Lower leg skin (tissue), 3 donors: Measurements from ENCODE around the gene SFXN1.

Experiments
- CTCF ChIP-seq, 3 donors: fragments of 450-650 bp; IDR thresholded peaks; one replicate each; pipeline ENCODE4 v1.5.1; 2016; ENCODE audit warnings: antibody characterized with exemption in 3 of 3, mild to moderate bottlenecking in 3 of 3, moderate library complexity in 2 of 3
- POLR2A ChIP-seq, 2 donors: fragments of 450-650 bp; IDR thresholded peaks; one replicate each; pipeline ENCODE4 v1.6.1; 2016 to 2017; ENCODE audit warnings: antibody characterized with exemption in 2 of 2, mild to moderate bottlenecking in 1 of 2, moderate library complexity in 1 of 2

- no peak for TF ChIP-seq CTCF (IDR thresholded peaks at IDR 0.05)
- TF ChIP-seq POLR2A (IDR thresholded peaks at IDR 0.05): no peak
These were observed 82.7 kb downstream of the SFXN1 start for GRCh38 chr5:175561085-175561484.
